Measurements from ENCODE around the gene KYAT1.

The KYAT1 gene

GRCh38 chr9:128881884-128882676 lies at the start of gene KYAT1, which contains the start of gene LRRC8A:
Gene KYAT1 (minus strand): TSS chr9:128881950. CDS start chr9:128845405, 36,545 bp downstream.
Gene LRRC8A (plus strand): TSS chr9:128882133. CDS start chr9:128907165, 25,032 bp downstream.
- DNase-seq = peak; percentile 99

- no peak for DNase-seq
These were observed 47.8 kb upstream of the KYAT1 start for GRCh38 chr9:128929560-128929959.

DNA sequence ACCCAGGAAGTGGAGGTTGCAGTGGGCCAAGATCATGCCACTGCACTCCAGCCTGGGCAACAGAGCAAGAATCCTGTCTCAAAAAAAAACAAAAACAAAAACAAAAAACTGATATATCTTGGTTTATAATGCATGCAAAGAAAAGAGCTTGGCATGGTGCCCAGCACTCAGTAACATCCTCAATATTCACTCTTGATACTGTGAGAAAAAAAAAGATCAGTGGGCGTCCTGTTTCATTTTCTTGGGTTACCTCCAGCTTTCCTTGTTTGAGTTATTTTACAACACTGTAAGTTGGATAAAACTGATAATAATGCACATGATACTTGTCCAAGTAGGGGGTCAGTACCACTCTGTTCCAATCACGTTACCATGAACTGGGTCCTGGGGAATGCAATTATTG lies 46.9 kb upstream of the KYAT1 start:
- DNase-seq = no peak

- peak; percentile 50 for DNase-seq
These were observed 46.1 kb upstream of the KYAT1 start for GRCh38 chr9:128927731-128928411.

GRCh38 chr9:128923493-128923883 lies 41.7 kb upstream of the KYAT1 start:
- no peak for DNase-seq

DNA sequence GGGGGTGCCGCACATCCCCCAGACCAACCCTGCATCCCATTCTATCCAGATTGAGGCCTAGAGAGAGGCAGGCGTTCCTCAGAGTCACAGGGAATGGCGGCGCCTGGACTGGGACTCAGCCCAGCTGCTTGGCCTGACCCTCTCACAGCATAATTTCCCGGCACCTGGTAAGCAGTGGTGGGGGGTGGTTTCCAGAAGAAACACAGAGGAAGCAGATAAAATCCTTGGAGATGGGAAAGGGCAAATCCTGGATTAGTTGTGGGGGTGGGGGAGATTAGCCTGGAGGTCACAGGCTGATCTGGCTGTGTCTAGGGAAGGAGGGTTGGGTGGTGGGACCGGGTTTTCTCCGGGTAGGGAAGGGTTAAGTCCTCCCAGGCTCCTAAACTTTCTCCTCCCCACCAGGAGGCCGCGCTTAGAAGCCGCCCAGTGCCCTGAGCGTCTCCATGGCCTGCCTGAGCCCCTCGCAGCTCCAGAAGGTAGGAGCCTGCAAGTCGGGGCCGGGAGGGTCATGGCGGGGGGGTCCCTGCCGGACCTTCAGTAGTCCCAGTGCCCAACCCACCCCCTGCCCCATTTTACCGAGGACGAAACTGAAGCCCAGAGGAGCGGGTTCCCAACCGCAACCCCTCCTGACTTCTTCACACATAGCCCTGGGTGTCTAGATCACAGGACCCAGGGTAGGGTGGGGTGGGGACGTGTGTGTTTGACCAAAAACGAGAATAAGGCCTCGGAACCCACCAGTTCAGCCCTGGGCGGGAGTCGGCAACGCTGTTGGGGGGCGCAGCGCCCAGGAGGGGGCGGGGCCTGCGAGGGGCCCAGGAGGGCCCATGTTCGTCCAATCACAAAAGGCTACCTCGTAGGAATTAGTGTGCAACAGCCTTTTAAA lies 40.4 kb upstream of the KYAT1 start:
- no peak for DNase-seq

- DNase-seq = no peak
These were observed 38.8 kb upstream of the KYAT1 start, which contains the start of gene PHYHD1 for GRCh38 chr9:128920381-128921058. Gene PHYHD1 (plus strand): TSS chr9:128920982. CDS start chr9:128922324, 1,342 bp downstream.

DNA sequence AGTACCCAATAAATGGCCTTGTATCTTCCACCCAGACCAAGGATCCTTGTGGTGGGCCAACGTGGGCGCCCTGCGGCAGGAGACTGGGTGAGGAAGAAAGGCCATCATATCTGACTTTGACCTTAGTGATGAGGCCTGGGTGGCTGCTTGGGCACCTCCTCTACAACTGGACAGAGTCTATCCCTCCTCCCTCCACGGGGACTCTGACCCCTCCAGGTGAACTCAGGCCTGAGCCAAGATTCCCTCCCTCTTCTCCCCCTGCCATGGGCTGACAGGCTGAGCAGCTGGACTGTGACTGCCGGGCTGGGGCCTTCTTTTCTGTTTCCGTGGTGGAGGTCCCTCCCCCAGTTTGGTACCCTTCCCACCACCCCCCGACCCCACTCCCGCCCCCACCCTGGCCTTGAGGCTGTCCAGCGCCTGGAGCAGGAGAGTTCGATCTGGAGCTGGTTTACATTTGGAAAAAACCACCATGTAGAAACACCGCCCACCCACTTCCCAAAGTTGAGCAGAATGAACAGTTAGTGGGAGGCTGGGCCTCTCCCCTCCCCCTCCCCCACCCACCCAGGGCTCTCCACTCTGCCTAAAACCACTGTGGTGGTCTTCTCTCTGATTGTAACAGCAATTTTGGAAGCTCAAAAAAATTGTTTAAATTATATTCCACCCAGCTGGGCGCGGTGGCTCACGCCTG lies 37.8 kb upstream of the KYAT1 start:
- no peak for DNase-seq

DNA sequence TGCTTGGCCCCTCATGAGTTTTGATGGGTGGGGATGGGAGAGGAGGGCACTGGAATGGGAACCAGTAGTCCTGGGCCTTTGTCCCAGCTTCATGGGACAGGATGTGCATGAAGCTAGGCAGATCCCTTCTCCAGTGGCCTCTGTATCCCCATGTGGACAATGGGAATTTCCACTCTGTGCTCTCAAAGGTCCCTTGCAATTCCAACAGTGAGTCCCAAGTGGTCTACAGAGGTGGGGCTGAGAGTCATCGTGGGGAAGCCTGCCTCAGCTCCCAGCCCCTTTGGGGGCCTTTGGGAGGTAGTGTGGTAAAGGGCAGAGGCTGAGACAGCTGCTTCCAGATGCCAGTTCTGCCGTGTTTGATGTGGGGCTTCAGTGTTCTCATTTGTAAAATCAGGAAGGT lies 37.2 kb upstream of the KYAT1 start:
- DNase-seq = no peak

- no peak for DNase-seq
These were observed 35.5 kb upstream of the KYAT1 start for GRCh38 chr9:128917151-128917849.

GRCh38 chr9:128916745-128917144 lies 35.0 kb upstream of the KYAT1 start:
- DNase-seq = no peak

DNA sequence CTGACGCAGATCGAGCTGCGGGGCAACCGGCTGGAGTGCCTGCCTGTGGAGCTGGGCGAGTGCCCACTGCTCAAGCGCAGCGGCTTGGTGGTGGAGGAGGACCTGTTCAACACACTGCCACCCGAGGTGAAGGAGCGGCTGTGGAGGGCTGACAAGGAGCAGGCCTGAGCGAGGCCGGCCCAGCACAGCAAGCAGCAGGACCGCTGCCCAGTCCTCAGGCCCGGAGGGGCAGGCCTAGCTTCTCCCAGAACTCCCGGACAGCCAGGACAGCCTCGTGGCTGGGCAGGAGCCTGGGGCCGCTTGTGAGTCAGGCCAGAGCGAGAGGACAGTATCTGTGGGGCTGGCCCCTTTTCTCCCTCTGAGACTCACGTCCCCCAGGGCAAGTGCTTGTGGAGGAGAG lies 34.5 kb upstream of the KYAT1 start:
- DNase-seq = no peak

GRCh38 chr9:128913995-128914772 lies 32.4 kb upstream of the KYAT1 start:
- DNase-seq = no peak

DNA sequence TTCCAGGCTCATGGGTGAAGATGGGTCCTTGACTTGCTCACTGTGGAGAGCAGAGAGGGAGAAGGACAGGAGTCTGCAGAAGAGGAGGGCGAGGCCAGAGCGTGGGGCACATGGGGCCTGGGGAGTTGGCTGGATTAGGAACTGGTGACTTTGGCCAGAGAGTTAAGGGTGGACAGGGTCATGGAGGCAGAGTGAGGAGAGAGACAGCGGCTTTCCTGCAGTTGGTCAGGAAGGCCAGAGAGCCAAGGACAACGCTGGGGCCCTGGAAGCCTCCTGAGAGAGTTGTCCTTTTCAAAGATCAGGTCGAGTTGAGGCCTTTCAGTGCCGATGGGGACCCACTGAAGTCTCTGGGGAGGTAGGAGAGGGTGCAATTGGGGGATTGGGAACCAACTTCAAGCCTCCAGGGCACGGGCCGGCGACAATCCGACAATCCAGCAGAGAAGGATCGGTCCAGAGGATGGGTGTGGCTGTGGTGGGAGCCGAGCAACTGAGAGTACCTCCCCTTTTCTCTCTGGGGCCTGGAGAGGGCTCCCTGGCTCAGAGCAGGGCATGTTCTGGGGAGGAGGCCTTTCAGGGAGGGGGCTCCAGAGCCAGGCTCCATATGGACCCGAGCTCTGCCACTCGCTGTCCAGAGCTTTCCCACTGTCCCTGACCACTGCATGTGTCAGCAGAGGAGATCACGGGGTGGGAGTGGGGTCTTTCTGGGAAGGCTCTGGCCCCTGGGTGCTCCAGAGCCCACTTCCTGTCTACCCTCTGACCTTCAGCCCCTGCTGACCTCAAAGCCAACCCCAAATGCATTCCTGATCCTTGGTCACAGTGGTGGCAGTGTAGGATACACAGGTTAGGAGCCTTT lies 31.5 kb upstream of the KYAT1 start:
- DNase-seq = no peak

- DNase-seq = no peak
These were observed 30.6 kb upstream of the KYAT1 start for GRCh38 chr9:128912270-128912853.

DNA sequence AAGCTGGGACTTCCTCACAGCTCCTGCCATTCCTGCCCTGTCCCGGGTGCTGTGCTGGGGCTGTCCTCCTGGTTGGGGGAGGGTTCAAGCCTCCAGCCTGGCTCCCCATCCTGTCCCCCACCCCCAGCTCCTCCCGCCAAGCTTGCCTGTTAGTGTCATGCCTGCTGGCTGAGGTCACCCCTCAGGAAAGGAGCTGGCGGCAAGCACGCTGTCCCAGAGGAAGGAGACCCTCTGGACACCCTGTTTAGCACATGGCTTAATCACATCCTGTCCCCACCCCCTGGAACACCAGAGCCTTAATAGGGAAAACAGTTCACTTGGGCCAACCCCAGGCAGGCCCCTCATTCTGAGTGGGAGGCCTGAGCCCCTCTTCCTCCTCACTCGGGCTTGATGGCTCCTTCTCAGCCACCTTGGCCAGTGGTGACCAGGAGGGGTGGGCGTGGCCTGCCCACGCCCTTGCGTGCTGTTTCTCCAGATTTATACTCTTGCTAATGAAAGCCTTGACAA lies 29.8 kb upstream of the KYAT1 start:
- DNase-seq = no peak

GRCh38 chr9:128910906-128911305 lies 29.2 kb upstream of the KYAT1 start:
- no peak for DNase-seq

- DNase-seq = no peak
These were observed 28.1 kb upstream of the KYAT1 start for GRCh38 chr9:128909859-128910258.

DNA sequence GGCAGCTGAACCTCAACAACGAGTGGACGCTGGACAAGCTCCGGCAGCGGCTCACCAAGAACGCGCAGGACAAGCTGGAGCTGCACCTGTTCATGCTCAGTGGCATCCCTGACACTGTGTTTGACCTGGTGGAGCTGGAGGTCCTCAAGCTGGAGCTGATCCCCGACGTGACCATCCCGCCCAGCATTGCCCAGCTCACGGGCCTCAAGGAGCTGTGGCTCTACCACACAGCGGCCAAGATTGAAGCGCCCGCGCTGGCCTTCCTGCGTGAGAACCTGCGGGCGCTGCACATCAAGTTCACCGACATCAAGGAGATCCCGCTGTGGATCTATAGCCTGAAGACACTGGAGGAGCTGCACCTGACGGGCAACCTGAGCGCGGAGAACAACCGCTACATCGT lies 26.6 kb upstream of the KYAT1 start:
- no peak for DNase-seq
